Mesenchymal stem cell (in vitro differentiated cells and primary cell): ENCODE data around the gene SH3BP2.

Source experiments
- DNase-seq: peaks from one replicate; pipeline ENCODE4 v3.0.0-alpha.2; 2013
- H2AFZ ChIP-seq: one replicate; pipeline ENCODE4 v1.6.1; 2013; ENCODE audit warnings: low read depth, mild to moderate bottlenecking, control low read depth, inconsistent platforms, low read length, moderate library complexity
- H2AK5ac ChIP-seq: 2 replicates; pipeline ENCODE4 v1.6.1; 2013; ENCODE audit warnings: low read length, moderate library complexity, mild to moderate bottlenecking, inconsistent platforms; ENCODE audit not compliant: severe bottlenecking
- H2BK120ac ChIP-seq: one replicate; pipeline ENCODE4 v1.6.1; 2013; ENCODE audit warnings: low read depth, mild to moderate bottlenecking, inconsistent platforms, low read length, moderate library complexity
- H2BK12ac ChIP-seq, 2 experiments: one replicate each; pipeline ENCODE4 v1.6.1; 2013; ENCODE audit warnings: inconsistent platforms in 2 of 2, low read length in 2 of 2, mild to moderate bottlenecking in 2 of 2, moderate library complexity in 2 of 2, control low read depth in 1 of 2
- H2BK15ac ChIP-seq: one replicate; pipeline ENCODE4 v1.6.1; 2013; ENCODE audit warnings: mild to moderate bottlenecking, low read depth, inconsistent platforms; ENCODE audit not compliant: poor library complexity, severe bottlenecking
- H2BK5ac ChIP-seq: 2 replicates; pipeline ENCODE4 v1.6.1; 2013; ENCODE audit warnings: low read depth, mild to moderate bottlenecking, low read length, control low read depth, inconsistent platforms; ENCODE audit not compliant: poor library complexity, severe bottlenecking
- H3K14ac ChIP-seq, 2 experiments: one replicate each; pipeline ENCODE4 v1.6.1; 2013; ENCODE audit warnings: inconsistent platforms in 2 of 2, low read length in 2 of 2, control low read depth in 1 of 2, mild to moderate bottlenecking in 1 of 2, moderate library complexity in 1 of 2
- H3K18ac ChIP-seq, 2 experiments: one replicate each; pipeline ENCODE4 v1.6.1; 2013; ENCODE audit warnings: inconsistent platforms in 2 of 2, low read length in 2 of 2, control low read depth in 1 of 2, low read depth in 1 of 2, mild to moderate bottlenecking in 1 of 2
- H3K23ac ChIP-seq, 2 experiments: one replicate each; pipeline ENCODE4 v1.6.1; 2013; ENCODE audit warnings: inconsistent platforms in 2 of 2, low read length in 2 of 2, mild to moderate bottlenecking in 2 of 2, moderate library complexity in 2 of 2, control low read depth in 1 of 2
- H3K27ac ChIP-seq: 2 replicates; pipeline ENCODE4 v1.5.1; 2013; ENCODE audit warnings: mild to moderate bottlenecking, moderate library complexity, low read length, control low read depth, inconsistent platforms; ENCODE audit not compliant: poor library complexity, severe bottlenecking
- H3K27me3 ChIP-seq, 2 experiments: 2 replicates each; pipeline versions ENCODE4 v1.6.1 to v1.7.0; 2013; ENCODE audit warnings: low read length in 2 of 2, mild to moderate bottlenecking in 2 of 2, moderate library complexity in 2 of 2, control low read depth in 1 of 2, inconsistent platforms in 1 of 2; ENCODE audit not compliant: control insufficient read depth in 1 of 2, insufficient read depth in 1 of 2
- H3K36me3 ChIP-seq, 2 experiments: 2 replicates each; pipeline versions ENCODE4 v1.6.1 to v1.7.0; 2013; ENCODE audit warnings: low read length in 2 of 2, control low read depth in 1 of 2, inconsistent platforms in 1 of 2, low read depth in 1 of 2, mild to moderate bottlenecking in 1 of 2; ENCODE audit not compliant: insufficient read depth in 2 of 2, control insufficient read depth in 1 of 2
- H3K4ac ChIP-seq, 2 experiments: one replicate each; pipeline ENCODE4 v1.6.1; 2013; ENCODE audit warnings: inconsistent platforms in 2 of 2, low read length in 2 of 2, mild to moderate bottlenecking in 2 of 2, moderate library complexity in 2 of 2, control low read depth in 1 of 2, low read depth in 1 of 2
- H3K4me1 ChIP-seq: 2 replicates; pipeline ENCODE4 v1.6.1; 2013; ENCODE audit warnings: low read depth, low read length, control low read depth; ENCODE audit not compliant: control insufficient read depth, insufficient read depth
- H3K4me2 ChIP-seq: 2 replicates; pipeline ENCODE4 v1.6.1; 2013; ENCODE audit warnings: low read length, mild to moderate bottlenecking, inconsistent platforms; ENCODE audit not compliant: poor library complexity, severe bottlenecking
- H3K4me3 ChIP-seq, 2 experiments: 2 replicates each; pipeline versions ENCODE4 v1.5.1 to v1.7.0; 2013; ENCODE audit warnings: low read length in 2 of 2, mild to moderate bottlenecking in 2 of 2, control low read depth in 1 of 2, low read depth in 1 of 2; ENCODE audit not compliant: insufficient read depth in 1 of 2
- H3K79me1 ChIP-seq: replicated peaks from 2 replicates; pipeline ENCODE4 v1.6.1; 2013; ENCODE audit warnings: mild to moderate bottlenecking, control low read depth, low read length, inconsistent platforms; ENCODE audit not compliant: poor library complexity, severe bottlenecking
- H3K9ac ChIP-seq: 2 replicates; pipeline ENCODE4 v1.7.0; 2013; ENCODE audit warnings: mild to moderate bottlenecking, low read length, moderate library complexity
- H3K9me3 ChIP-seq: 2 replicates; pipeline ENCODE4 v1.7.0; 2013; ENCODE audit warnings: mild to moderate bottlenecking, low read length; ENCODE audit not compliant: control insufficient read depth
- H4K8ac ChIP-seq: one replicate; pipeline ENCODE4 v1.6.1; 2013; ENCODE audit warnings: inconsistent platforms, mild to moderate bottlenecking, low read length, moderate library complexity
- H4K91ac ChIP-seq: one replicate; pipeline ENCODE4 v1.6.1; 2013; ENCODE audit warnings: mild to moderate bottlenecking, low read length, inconsistent platforms
- WGBS: methylation state at CpG from one replicate; pipeline ENCODE4 v1.1.7; 2013; ENCODE audit warnings: mixed read lengths; 5-methylcytosine and 5-hydroxymethylcytosine counted together

The SH3BP2 gene

DNA sequence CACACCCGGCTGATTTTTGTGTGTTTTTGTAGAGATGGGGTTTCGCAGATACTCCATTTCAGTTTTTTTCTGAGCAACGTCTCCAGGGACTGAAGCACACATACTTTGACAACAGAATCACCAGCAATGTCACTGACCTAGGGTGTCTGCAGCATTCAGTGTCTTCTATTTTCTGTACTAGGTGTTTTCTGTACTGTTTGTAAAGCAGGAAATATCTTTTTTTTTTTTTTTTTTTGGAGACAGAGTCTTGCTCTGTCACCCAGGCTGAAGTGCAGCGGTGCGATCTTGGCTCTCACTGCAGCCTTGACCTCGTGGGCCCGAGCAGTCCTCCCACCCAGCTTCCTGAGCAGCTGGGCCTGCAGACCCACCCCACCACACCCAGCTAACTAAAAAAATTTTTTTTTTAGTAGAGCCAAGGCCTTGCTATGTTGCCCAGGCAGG is 59.6 kb downstream of the SH3BP2 start:
- Histone ChIP-seq H3K79me1 (no peaks in the 10 kb centered on the region), H3K36me3 (peaks cover 12 to 19% of the 10 kb centered on the region in 2 experiments)

DNA sequence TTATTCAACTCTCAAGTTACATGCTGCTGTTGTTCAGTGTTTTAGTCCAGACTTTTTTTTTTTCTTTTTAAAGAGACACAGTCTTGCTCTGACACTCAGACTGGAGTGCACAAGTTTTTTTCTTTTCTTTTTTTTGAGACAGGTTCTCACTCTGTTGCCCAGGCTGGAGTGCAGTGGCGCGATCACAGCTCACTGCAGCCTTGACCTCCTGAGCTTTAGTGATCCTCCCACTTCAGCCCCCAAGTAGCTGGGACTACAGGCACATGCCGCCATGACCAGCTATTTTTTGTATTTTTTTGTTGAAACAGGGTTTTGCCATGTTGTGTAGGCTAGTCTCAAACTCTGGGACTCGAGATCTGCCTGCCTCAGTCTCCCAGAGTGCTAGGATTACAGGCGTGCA is 62.7 kb downstream of the SH3BP2 start:
- no peak overlapping the region for H2AFZ ChIP-seq

More for the DNA sequence above, 59.6 kb downstream of the SH3BP2 start:
- Histone ChIP-seq H2BK15ac (no peak overlapping the region), H2BK120ac (no peak overlapping the region), H2BK12ac (no peak overlapping the region), H3K4ac (no peak overlapping the region), H3K18ac (no peak overlapping the region), H3K4me2 (no peak overlapping the region), H3K23ac (no peak overlapping the region), H3K27me3 (no peaks in the 10 kb centered on the region), H3K4me3 (no peak overlapping the region), H2AK5ac (no peak overlapping the region), H3K14ac (no peak overlapping the region), H4K91ac (no peak overlapping the region), H2AFZ (no peak overlapping the region), H4K8ac (no peak overlapping the region), H3K27ac (no peak overlapping the region), H2BK5ac (no peak overlapping the region), H3K9ac (peak overlapping the region; percentile 36), H3K9me3 (no peaks in the 10 kb centered on the region), H3K4me1 (peaks cover 6% of the 10 kb centered on the region)
- 58% methylated on average over 5 of the region's 7 CpGs for WGBS
- DNase-seq: no peak

GRCh38 chr4:2856266-2856665 is 63.4 kb downstream of the SH3BP2 start:
- peaks cover 7% of the 10 kb centered on the region for H3K4me1 ChIP-seq
- H4K91ac ChIP-seq: no peak overlapping the region
- H2BK120ac ChIP-seq: no peak overlapping the region
- H3K27me3 ChIP-seq: no peaks in the 10 kb centered on the region
- H3K4me2 ChIP-seq: no peak overlapping the region
- no peak overlapping the region for H3K9ac ChIP-seq
- H3K79me1 ChIP-seq: peaks cover 1% of the 10 kb centered on the region
- no peak overlapping the region for H3K14ac ChIP-seq
- no peak overlapping the region for H2BK5ac ChIP-seq
- no peaks in the 10 kb centered on the region for H3K9me3 ChIP-seq
- H2AK5ac ChIP-seq: no peak overlapping the region
- H3K18ac ChIP-seq: no peak overlapping the region
- no peak overlapping the region for H3K4ac ChIP-seq
- no peak overlapping the region for H4K8ac ChIP-seq
- no peak overlapping the region for H3K27ac ChIP-seq
- no peak overlapping the region for H3K4me3 ChIP-seq
- peaks cover 12 to 19% of the 10 kb centered on the region in 2 experiments for H3K36me3 ChIP-seq
- WGBS: 92% methylated on average over 3 of the region's 3 CpGs
- H2BK15ac ChIP-seq: no peak overlapping the region
- no peak overlapping the region for H2AFZ ChIP-seq
- DNase-seq: no peak
- H2BK12ac ChIP-seq: no peak overlapping the region
- no peak overlapping the region for H3K23ac ChIP-seq

More for the DNA sequence above, 62.7 kb downstream of the SH3BP2 start:
- Histone ChIP-seq H3K4me2 (no peak overlapping the region), H3K27me3 (no peaks in the 10 kb centered on the region), H3K18ac (no peak overlapping the region), H2BK5ac (no peak overlapping the region), H4K8ac (no peak overlapping the region), H2AK5ac (no peak overlapping the region), H2BK15ac (no peak overlapping the region), H3K36me3 (peaks cover 12 to 19% of the 10 kb centered on the region in 2 experiments), H2BK12ac (no peak overlapping the region), H3K79me1 (no peaks in the 10 kb centered on the region), H4K91ac (no peak overlapping the region), H3K4me3 (no peak overlapping the region), H3K23ac (no peak overlapping the region), H2BK120ac (no peak overlapping the region), H3K9me3 (no peaks in the 10 kb centered on the region), H3K4me1 (peaks cover 6% of the 10 kb centered on the region), H3K27ac (no peak overlapping the region), H3K14ac (no peak overlapping the region), H3K4ac (no peak overlapping the region), H3K9ac (no peak overlapping the region)
- WGBS: 95% methylated on average over 3 of the region's 5 CpGs
- DNase-seq: no peak

DNA sequence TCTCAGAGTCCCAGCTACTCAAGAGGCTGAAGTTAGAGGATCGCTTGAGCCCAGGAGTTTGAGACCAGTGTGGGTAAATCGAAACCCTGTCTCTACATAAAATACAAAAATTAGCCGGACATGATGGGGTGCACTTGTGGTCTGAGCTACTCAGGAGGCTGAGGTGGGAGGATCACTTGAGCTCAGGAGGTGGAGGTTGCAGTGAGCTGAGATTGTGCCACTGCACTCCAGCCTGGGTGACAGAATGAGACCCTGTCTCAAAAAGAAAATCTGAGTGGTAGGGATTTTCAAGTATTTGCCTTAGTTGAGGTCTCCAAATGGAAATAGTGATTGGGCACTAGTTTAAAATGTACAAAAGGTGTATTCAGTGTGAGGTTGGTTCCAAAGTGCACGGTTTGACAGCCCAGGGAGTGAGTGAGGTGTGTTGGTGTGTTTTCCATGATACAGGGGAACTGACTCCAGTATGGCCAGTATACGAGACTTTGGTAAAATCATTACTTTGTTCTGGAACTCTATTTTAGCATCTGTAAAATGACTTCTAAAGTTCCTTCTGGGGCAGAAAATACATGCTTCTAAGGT is 64.6 kb downstream of the SH3BP2 start:
- H3K4me3 ChIP-seq: no peak overlapping the region
- no peak overlapping the region for H4K8ac ChIP-seq
- H3K9ac ChIP-seq: no peak overlapping the region
- no peak overlapping the region for H2BK5ac ChIP-seq
- no peak overlapping the region for H3K4me2 ChIP-seq
- no peak for DNase-seq
- H2AK5ac ChIP-seq: no peak overlapping the region
- no peak overlapping the region for H3K14ac ChIP-seq
- H3K79me1 ChIP-seq: peaks cover 1% of the 10 kb centered on the region
- no peak overlapping the region for H3K4ac ChIP-seq
- H2BK120ac ChIP-seq: no peak overlapping the region
- 99% methylated on average over 4 of the region's 5 CpGs for WGBS
- H3K27ac ChIP-seq: no peak overlapping the region
- no peak overlapping the region for H4K91ac ChIP-seq
- no peak overlapping the region for H2BK12ac ChIP-seq
- no peak overlapping the region for H3K23ac ChIP-seq
- no peak overlapping the region for H3K18ac ChIP-seq
- no peaks in the 10 kb centered on the region for H3K9me3 ChIP-seq
- no peaks in the 10 kb centered on the region for H3K27me3 ChIP-seq
- H3K4me1 ChIP-seq: peaks cover 9% of the 10 kb centered on the region
- no peak overlapping the region for H2AFZ ChIP-seq
- no peak overlapping the region for H2BK15ac ChIP-seq
- H3K36me3 ChIP-seq: peaks cover 12 to 19% of the 10 kb centered on the region in 2 experiments
